Right lobe of liver (tissue), 4 donors: ENCODE data around the gene EPHA7.

Source experiments
- CTCF ChIP-seq, 4 donors: fragments of 200-600 bp in 3 of 4; fragments of 450-650 bp in 1 of 4; IDR thresholded peaks; one replicate each; pipeline versions ENCODE4 v1.5.1 to v1.8.0; 2016 to 2022; ENCODE audit warnings: antibody characterized with exemption in 4 of 4, mild to moderate bottlenecking in 2 of 4
- POLR2A ChIP-seq: fragments of 450-650 bp; IDR thresholded peaks from one replicate; pipeline ENCODE4 v1.6.1; 2017; ENCODE audit warnings: antibody characterized with exemption, mild to moderate bottlenecking
- donor health status: DM: no; HTN: no; CAD: no.
- donor health status: DM: no; HTN: no; CAD: no.
- donor health status: DM: no; HTN: yes; CAD: no.

- TF ChIP-seq CTCF (IDR thresholded peaks at IDR 0.05) = no peak
- TF ChIP-seq POLR2A = no peak
Measured at GRCh38 chr6:93337772-93338394, 81.5 kb downstream of the EPHA7 start.
